Measurements from ENCODE around the gene RARRES2. TPM values are rescaled to one million over a fixed set of nuclear protein-coding genes. Genes with fewer than 3 reads are reported as not detected.
A peak's percentile ranks its signal among the peaks of the same experiment; 100 is the strongest.

Gene RARRES2
- total RNA-seq, 1 experiment from 2014 or later = 60.9 TPM

DNA sequence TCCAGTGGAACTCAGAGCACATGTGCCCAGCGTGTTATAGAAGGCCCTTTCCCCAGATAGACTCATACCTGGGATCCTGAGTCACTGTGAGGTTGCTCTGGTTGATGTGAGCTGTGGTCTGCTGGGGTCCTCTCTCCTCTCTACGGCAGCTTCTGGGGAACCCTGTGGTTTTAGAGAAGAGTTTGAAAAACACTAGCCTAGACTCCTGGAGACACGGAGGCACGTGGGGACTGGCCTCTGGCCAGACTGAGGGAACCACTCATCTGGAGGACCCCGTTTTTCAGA lies 48.0 kb upstream of the RARRES2 start:
- no peaks in the 10 kb centered on the region for H3K27me3 ChIP-seq (ENCODE audit: insufficient read depth, low read length)
- H3K56ac ChIP-seq (ENCODE audit: insufficient read length, low read depth, low read length) = no peak overlapping the region
- H2AFZ ChIP-seq (ENCODE audit: low read length) = no peak overlapping the region
- H2AK5ac ChIP-seq (ENCODE audit: insufficient read length, low read length) = no peak overlapping the region
- no CpG with 5 or more reads among the region's 5 CpGs for WGBS (ENCODE audit: extremely low coverage, insufficient read length, low lambda C conversion rate)
- no peak overlapping the region for H3K4me2 ChIP-seq (ENCODE audit: insufficient read depth, insufficient read length, low read length)
- H3K4me1 ChIP-seq (ENCODE audit: insufficient read depth, low read length) = peaks cover 2% of the 10 kb centered on the region; the same call in 1 of the 2 replicates
- H3K9me3 ChIP-seq (ENCODE audit: control insufficient read depth, low read depth, low read length) = no peaks in the 10 kb centered on the region
- no peak overlapping the region for H2BK15ac ChIP-seq (ENCODE audit: low read depth, low read length)
- Mint-ChIP-seq H3K27ac (peak overlapping the region in 1 of 3 experiments; percentile 58; a peak in 1 of 7 replicates), H3K4me1 (peaks cover 49 to 59% of the 10 kb centered on the region in 2 experiments), H3K4me3 (no peak overlapping the region), H3K27me3 (ENCODE audit: low read depth) (no peaks in the 10 kb centered on the region), H3K9me3 (no peaks in the 10 kb centered on the region), H3K36me3 (ENCODE audit: insufficient read depth in 1 of 3, low read depth in 3 of 3) (peaks cover 37 to 60% (median 39%) of the 10 kb centered on the region in 3 experiments)
- H3K79me2 ChIP-seq (ENCODE audit: insufficient read depth, low read length) = no peaks in the 10 kb centered on the region
- H3K18ac ChIP-seq (ENCODE audit: insufficient read length, low read depth, low read length) = no peak overlapping the region
- H3K27ac ChIP-seq (ENCODE audit: insufficient read length, low read depth, low read length) = no peak overlapping the region
- H2BK12ac ChIP-seq (ENCODE audit: insufficient read length, low read depth, low read length) = no peak overlapping the region
- H3K14ac ChIP-seq (ENCODE audit: insufficient read depth, low read length) = no peak overlapping the region
- H3K23me2 ChIP-seq (ENCODE audit: insufficient read length, low read depth, low read length, poor library complexity, severe bottlenecking) = no peaks in the 10 kb centered on the region
- H2BK20ac ChIP-seq (ENCODE audit: low read depth, low read length, poor library complexity, severe bottlenecking) = no peak overlapping the region
- no peak overlapping the region for H2BK5ac ChIP-seq (ENCODE audit: insufficient read length, low read length)
- TF ChIP-seq CTCF (conservative IDR thresholded peaks at IDR 0.05) = no peak
- no peak overlapping the region for H4K5ac ChIP-seq (ENCODE audit: insufficient read length, low read depth, low read length)
- H3K4ac ChIP-seq (ENCODE audit: low read depth, low read length) = no peak overlapping the region
- no peak overlapping the region for H3K23ac ChIP-seq (ENCODE audit: insufficient read length, low read depth, low read length)
- no peak overlapping the region for H2BK120ac ChIP-seq (ENCODE audit: low read depth, low read length, poor library complexity, severe bottlenecking)
- H3T11ph ChIP-seq (ENCODE audit: low read length) = no peak overlapping the region
- DNase-seq = no peak
- H3K79me1 ChIP-seq (ENCODE audit: insufficient read depth, low read depth, low read length, poor library complexity, severe bottlenecking) = no peaks in the 10 kb centered on the region
- no peak overlapping the region for H4K91ac ChIP-seq (ENCODE audit: insufficient read length, low read depth, low read length)
- H4K8ac ChIP-seq (replicated peaks; ENCODE audit: insufficient read length, low read depth, low read length) = no peak overlapping the region
- H3K9ac ChIP-seq (ENCODE audit: extremely low read depth, insufficient read length, low read length) = no peak overlapping the region
- H4K20me1 ChIP-seq (ENCODE audit: control insufficient read depth, insufficient read depth, insufficient read length) = no peaks in the 10 kb centered on the region
